Right renal cortex interstitium (tissue), 3 donors: ENCODE data around the gene TAF11L12. TPM values are rescaled to one million over a fixed set of nuclear protein-coding genes. Genes with fewer than 3 reads are reported as not detected.

Experiments
- polyA plus RNA-seq, 3 donors: library from polyadenylated mRNA; unstranded; fragments of 120-200 nt; gene quantifications; one replicate each; pipeline ENCODE4 v1.2.1, GENCODE V29; 2013; ENCODE audit not compliant: insufficient read length in 3 of 3

Gene TAF11L12
- polyA plus RNA-seq, 3 donors, result not detected

Other genes starting within 250 kb of the TAF11L12 start
- gene TAF11L2, start 112.2 kb upstream of the TAF11L12 start, polyA plus RNA-seq, result not detected
- gene TAF11L3, start 92.0 kb upstream of the TAF11L12 start, polyA plus RNA-seq, result not detected
- not detected for gene TAF11L4, start 88.6 kb upstream of the TAF11L12 start, polyA plus RNA-seq
- gene TAF11L5, start 85.2 kb upstream of the TAF11L12 start, polyA plus RNA-seq, result not detected
- gene TAF11L6, start 81.7 kb upstream of the TAF11L12 start, polyA plus RNA-seq, result not detected
- not detected for gene TAF11L7, start 24.6 kb upstream of the TAF11L12 start, polyA plus RNA-seq
- gene TAF11L8, start 19.4 kb upstream of the TAF11L12 start, polyA plus RNA-seq, result not detected
- gene TAF11L9, start 16.0 kb upstream of the TAF11L12 start, polyA plus RNA-seq, result not detected
- gene TAF11L10, start 12.6 kb upstream of the TAF11L12 start, polyA plus RNA-seq, result not detected
- gene TAF11L11, start 6.2 kb upstream of the TAF11L12 start, polyA plus RNA-seq, result not detected
- gene TAF11L13, start 21.7 kb downstream of the TAF11L12 start, polyA plus RNA-seq, result not detected
- not detected for gene TAF11L14, start 24.1 kb downstream of the TAF11L12 start, polyA plus RNA-seq